Neural crest cell (in vitro differentiated cells): ENCODE data around the gene RBM19. TPM values are rescaled to one million over a fixed set of nuclear protein-coding genes. Genes with fewer than 3 reads are reported as not detected.

Source experiments
- DNase-seq: peaks from one replicate; pipeline ENCODE4 v3.0.0; 2021; ENCODE audit warnings: low read depth, mixed read lengths, low spot score
- H3K27ac Mint-ChIP-seq: one replicate; pipeline ENCODE4 v1.8.0; 2021; ENCODE audit warnings: mild to moderate bottlenecking, mixed read lengths; ENCODE audit not compliant: unreplicated experiment
- H3K27me3 Mint-ChIP-seq: 2 replicates; pipeline ENCODE4 v1.8.0; 2021; ENCODE audit warnings: low read depth, mild to moderate bottlenecking, mixed read lengths
- H3K36me3 Mint-ChIP-seq: 2 replicates; pipeline ENCODE4 v1.8.0; 2021; ENCODE audit warnings: low read depth, mild to moderate bottlenecking, mixed read lengths
- H3K4me1 Mint-ChIP-seq: 2 replicates; pipeline ENCODE4 v1.8.0; 2021; ENCODE audit warnings: mixed read lengths
- H3K4me3 Mint-ChIP-seq: one replicate; pipeline ENCODE4 v1.8.0; 2021; ENCODE audit warnings: mild to moderate bottlenecking, mixed read lengths
- H3K9me3 Mint-ChIP-seq: 2 replicates; pipeline ENCODE4 v1.8.0; 2021; ENCODE audit warnings: mixed read lengths
- CTCF ChIP-seq: fragments of 200-600 bp; sonication (generic); conservative IDR thresholded peaks from 2 replicates; pipeline ENCODE4 v1.5.0; 2021; ENCODE audit warnings: antibody characterized with exemption, mild to moderate bottlenecking
- total RNA-seq: library from RNA; stranded (reverse); gene quantifications from 2 replicates; pipeline ENCODE4 v1.2.1, GENCODE V29; 2021

Gene RBM19
- total RNA-seq, 1 donor from 2014 or later = 42.6 TPM

- H3K9me3 Mint-ChIP-seq = no peaks in the 10 kb centered on the region
- H3K36me3 Mint-ChIP-seq = peaks cover 16% of the 10 kb centered on the region
- no peak for DNase-seq
- H3K27me3 Mint-ChIP-seq = no peaks in the 10 kb centered on the region
- H3K4me1 Mint-ChIP-seq = peaks cover 9% of the 10 kb centered on the region
- no peak for TF ChIP-seq CTCF
- no peak overlapping the region for H3K4me3 Mint-ChIP-seq
- no peak overlapping the region for H3K27ac Mint-ChIP-seq
Measured at GRCh38 chr12:113874999-113875561, 91.0 kb downstream of the RBM19 start.

GRCh38 chr12:113874326-113874725 is 91.8 kb downstream of the RBM19 start:
- Mint-ChIP-seq H3K27me3 (no peaks in the 10 kb centered on the region), H3K4me3 (no peak overlapping the region), H3K27ac (no peak overlapping the region), H3K4me1 (peaks cover 9% of the 10 kb centered on the region), H3K36me3 (peaks cover 16% of the 10 kb centered on the region), H3K9me3 (no peaks in the 10 kb centered on the region)
- no peak for DNase-seq
- no peak for TF ChIP-seq CTCF

- no peaks in the 10 kb centered on the region for H3K27me3 Mint-ChIP-seq
- H3K4me3 Mint-ChIP-seq = no peak overlapping the region
- peaks cover 9% of the 10 kb centered on the region for H3K4me1 Mint-ChIP-seq
- no peaks in the 10 kb centered on the region for H3K9me3 Mint-ChIP-seq
- peak overlapping the region; percentile 40 for H3K27ac Mint-ChIP-seq
- peaks cover 16% of the 10 kb centered on the region for H3K36me3 Mint-ChIP-seq
- no peak for TF ChIP-seq CTCF
- DNase-seq = no peak
Measured at GRCh38 chr12:113873740-113874139, 92.4 kb downstream of the RBM19 start.

GRCh38 chr12:113870890-113871289 is 95.2 kb downstream of the RBM19 start:
- Mint-ChIP-seq H3K9me3 (no peaks in the 10 kb centered on the region), H3K27me3 (no peaks in the 10 kb centered on the region), H3K27ac (no peak overlapping the region), H3K4me3 (no peak overlapping the region), H3K36me3 (peaks cover 12% of the 10 kb centered on the region), H3K4me1 (peaks cover 9% of the 10 kb centered on the region)
- no peak for DNase-seq
- no peak for TF ChIP-seq CTCF

- H3K9me3 Mint-ChIP-seq = no peaks in the 10 kb centered on the region
- H3K27me3 Mint-ChIP-seq = no peaks in the 10 kb centered on the region
- no peak overlapping the region for H3K27ac Mint-ChIP-seq
- peaks cover 16% of the 10 kb centered on the region for H3K36me3 Mint-ChIP-seq
- TF ChIP-seq CTCF = no peak
- DNase-seq = no peak
- H3K4me3 Mint-ChIP-seq = no peak overlapping the region
- H3K4me1 Mint-ChIP-seq = peaks cover 4% of the 10 kb centered on the region
Measured at GRCh38 chr12:113870035-113870434, 96.1 kb downstream of the RBM19 start.
